Embryonic facial prominence (tissue), 1 donor: Measurements from ENCODE around the gene TMCC3.
"Not testable (repeated sequence)": the region's sequence is repeated elsewhere in the genome, so short reads cannot be mapped to it uniquely, and the experiment has no call there.

ENCODE experiments used
- DNase-seq: peaks from one replicate; pipeline ENCODE4 v3.0.0-alpha.2; 2016; ENCODE audit errors: extremely low spot score

TMCC3 gene

DNA sequence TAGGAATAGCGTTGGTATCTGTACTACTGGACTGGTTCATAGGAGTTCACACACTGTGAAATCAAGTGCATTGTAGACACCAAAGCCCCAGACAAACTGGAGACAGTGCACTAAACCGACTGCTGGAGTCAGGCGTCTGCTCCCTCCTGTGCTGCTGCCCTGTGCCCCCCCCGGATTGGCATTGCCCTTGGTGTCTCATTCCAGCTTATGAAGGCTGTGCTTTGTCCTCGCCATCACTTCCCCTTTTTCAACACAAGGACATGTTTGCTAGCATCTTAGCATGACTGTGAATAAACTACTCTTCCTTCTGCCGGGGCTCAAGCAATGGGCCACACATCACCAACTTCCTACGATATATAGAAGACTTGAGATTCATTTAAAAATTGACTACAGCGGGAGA lies 84.0 kb downstream of the TMCC3 start:
- DNase-seq, result no peak

DNA sequence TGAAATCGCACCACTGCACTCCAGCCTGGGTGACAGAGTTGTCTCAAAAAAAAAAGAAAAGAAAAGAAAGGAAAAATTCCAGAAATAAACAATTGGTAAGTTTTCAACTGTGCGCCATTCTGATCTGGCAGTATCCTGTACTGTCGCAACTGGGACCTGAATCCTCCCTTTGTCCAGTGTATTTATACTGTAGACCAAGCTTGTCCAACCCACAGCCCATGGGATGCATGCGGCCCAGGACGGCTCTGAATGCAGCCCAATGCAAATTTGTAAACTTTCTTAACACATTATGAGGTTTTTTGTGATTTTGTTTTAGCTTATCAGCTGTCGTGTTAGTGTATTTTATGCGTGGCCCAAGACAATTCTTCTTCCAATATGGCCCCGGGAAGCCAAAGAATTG lies 84.7 kb downstream of the TMCC3 start:
- no peak for DNase-seq

- DNase-seq, result no peak
Measured at GRCh38 chr12:94563286-94563685, 87.1 kb downstream of the TMCC3 start.

GRCh38 chr12:94561943-94562411 lies 88.4 kb downstream of the TMCC3 start:
- DNase-seq, result no peak

- no peak for DNase-seq
Measured at GRCh38 chr12:94560431-94561221, 89.7 kb downstream of the TMCC3 start.

DNA sequence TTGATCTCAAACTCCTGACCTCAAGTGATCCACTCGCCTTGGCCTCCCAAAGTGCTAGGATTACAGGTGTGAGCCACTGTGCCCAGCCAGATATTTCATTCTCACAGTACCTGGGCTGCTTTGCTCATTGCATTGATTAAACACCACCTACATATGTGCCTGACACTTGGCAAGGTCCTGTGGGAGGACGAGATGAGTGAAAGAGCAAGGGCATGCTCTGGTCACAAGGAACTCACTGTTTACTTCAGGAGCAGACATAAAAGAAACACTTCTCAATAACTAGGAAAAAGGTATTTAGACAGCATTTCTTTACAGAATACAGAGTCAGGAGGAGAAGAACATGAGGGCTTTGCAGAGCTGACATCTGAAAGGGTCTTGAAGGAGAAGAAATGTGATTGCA lies 91.7 kb downstream of the TMCC3 start:
- no peak for DNase-seq

DNA sequence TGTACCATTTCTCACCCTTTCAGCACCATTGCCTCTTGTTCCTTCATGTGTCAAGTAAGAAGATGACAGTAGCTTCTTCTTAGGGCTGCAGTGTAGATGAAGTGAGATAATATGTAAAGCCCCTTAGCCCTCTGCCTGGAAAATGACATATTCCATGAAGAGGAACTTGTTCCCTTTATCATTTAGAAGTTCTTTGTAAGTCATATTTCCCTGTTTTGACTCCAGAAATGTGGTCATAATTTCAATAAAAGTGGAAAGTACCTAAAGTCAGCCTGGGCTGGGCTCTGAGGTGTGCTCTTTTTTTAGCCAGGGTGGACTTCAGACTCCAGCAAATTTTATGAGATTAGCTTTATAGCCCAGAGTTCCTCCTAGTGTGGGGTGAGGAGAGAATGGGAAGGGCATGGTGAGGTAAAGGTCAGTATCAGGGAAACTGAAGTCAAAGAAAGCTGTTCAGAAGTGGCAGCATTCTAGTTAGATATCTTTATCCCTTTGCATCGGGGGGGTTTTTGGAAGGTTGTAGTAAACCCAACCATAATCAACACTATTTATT lies 92.5 kb downstream of the TMCC3 start:
- no peak for DNase-seq

DNA sequence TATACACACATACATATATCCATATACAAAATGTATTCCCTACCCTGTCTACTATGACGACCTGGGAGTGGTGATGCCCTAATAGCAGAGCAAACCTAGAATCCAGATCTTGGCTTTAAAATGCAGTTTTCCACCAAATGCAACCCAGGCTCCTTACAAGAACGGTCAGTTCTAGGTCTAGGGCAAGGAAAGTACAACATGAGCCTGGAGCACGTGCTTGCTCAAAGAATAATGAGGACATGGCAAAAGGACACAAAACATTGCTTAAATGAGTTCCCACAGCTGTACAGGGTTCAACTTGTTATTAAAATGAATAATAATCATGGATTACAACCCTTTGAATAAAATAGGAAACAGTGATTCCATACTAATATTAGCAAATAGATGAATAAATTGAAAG lies 94.7 kb downstream of the TMCC3 start:
- no peak for DNase-seq

GRCh38 chr12:94553875-94554274 lies 96.5 kb downstream of the TMCC3 start:
- DNase-seq, result no peak

DNA sequence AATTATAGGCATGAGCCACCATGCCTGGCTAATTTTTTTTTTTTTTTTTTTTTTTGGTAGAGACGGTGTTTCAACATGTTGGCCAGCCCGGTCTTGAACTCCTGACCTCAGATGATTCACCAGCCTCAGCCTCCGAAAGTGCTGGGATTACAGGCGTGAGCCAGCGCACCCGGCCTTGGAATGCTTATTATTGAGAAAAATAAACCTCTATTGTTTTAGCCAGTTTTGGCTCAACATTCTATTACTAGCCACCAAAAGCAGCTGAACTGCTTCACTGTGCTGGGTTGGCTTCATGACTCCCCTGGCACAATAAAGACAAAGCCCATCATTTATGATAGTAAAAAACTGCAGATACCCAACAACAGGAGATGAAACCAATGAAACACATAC lies 97.2 kb downstream of the TMCC3 start:
- DNase-seq, result no peak

DNA sequence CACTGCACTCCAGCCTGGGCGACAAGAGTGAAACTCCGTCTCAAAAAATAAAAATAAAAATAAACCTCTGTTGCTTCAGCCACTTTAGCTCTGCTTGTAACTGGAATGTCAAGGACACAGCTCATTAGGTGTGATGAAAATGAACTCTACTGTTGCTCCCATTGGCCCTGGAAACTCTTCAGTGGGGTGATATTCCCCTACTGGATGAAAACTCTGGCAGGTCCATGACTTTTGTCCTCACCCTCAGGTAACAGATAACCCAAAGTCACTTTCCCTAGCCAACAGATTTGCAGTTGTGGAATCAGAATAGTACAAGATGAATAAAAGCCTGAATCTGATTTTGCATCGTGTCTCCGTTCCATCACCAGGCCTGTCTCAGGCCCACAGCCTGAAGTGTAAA lies 98.5 kb downstream of the TMCC3 start:
- DNase-seq, result no peak

DNA sequence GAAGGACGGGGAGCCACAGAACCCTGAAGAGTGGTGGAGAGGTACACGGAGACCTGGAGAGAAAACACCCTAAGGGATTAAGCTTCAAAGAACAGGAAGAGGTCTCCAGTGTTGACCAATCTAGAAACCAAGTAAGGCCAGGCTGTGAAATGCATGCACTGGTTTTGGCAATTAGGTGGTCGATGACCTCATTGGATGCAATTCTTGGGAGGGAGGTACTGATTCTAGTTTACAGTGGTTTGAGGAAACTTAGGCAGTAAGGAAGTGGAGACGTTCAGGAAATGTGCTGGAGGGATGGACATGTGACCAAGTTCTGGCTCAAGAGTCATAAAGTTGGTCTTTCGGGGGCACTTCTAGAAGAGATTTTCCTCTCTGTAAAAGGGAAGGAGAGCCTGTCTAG lies 99.4 kb downstream of the TMCC3 start:
- DNase-seq, result no peak

GRCh38 chr12:94548833-94549232 lies 101.5 kb downstream of the TMCC3 start:
- not testable (repeated sequence) for DNase-seq

- DNase-seq, result no peak
Measured at GRCh38 chr12:94545935-94546771, 104.2 kb downstream of the TMCC3 start.

GRCh38 chr12:94544355-94544754 lies 106.0 kb downstream of the TMCC3 start:
- no peak for DNase-seq

DNA sequence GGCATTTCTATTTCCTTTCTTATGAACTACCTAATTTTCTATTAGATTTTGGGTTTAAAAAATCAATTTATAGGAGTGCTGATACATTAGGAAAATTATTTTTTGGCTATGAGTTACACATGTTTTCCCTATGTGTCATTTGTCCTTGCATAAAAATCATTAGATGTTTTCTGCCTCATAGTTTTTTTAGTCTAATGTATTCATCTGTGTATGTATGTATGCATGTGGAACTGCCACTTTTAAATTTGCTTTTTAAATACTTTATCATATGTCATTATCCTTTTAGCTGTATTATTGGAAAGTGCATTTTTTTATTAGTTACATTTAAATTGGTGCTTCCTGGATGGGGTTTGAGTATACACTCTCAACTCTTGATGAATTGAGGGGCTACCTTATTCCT lies 112.0 kb downstream of the TMCC3 start:
- DNase-seq, result no peak

DNA sequence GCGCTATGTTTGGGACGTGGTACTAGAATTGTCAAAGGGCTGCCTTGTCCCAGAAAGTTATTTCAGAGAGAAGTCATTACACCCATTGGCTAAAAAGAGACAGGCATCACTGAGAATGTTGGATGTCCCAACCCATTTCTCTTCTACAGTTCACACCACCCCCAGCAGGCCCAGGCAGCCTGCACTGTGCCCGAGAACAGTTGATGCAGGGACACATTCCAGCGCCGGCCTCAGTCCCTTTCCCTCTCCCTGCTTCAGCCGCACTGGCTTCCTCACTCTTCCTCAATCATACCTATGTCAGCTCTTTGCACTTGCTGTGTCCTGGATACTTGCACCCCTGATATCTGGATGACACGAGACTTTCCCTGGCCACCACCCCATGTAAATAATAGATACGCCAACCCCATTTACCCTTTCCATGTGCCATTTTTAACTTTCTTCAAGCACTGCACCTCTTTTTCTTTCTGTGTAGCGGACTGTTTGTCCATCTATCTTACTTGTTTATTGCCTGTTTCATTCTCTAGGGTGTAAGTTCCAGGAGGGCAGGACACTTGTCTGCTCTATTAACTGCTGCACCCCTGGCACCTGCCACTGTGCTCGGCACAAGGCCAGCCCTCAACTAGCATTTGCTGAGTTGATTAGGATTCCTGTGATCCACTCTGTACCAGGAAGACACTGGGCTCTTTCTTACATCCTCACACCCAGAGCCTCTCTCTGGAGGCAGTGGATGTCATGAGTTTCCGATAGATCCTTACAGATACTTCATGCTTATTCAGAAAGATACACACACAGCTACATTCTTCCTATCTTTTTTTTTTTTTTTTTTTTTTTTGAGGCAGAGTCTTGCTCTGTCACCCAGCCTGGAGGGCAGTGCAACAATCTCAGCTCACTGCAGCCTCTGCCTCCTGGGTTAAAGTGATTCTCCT lies 114.1 kb downstream of the TMCC3 start:
- no peak for DNase-seq

DNA sequence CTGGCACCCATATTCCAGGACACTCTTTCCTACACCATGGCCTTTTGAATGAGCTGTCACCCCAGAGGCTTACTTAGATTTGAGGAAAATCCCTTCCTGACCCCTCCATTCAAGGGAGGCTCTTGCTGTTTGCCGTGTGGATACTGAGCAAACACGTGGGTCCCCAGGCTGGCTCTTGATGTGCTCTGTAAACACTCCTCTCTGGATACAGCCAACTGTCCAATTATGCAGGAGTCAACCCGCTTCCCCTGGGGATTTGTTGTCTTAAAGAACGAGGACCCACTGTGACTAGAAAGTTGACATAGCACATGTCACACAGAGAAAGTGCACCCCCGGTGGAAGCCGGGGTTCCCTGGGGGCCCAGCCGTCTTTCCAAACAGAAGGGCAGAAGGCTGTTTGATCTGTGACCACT lies 114.8 kb downstream of the TMCC3 start:
- no peak for DNase-seq

GRCh38 chr12:94534774-94535509 lies 115.4 kb downstream of the TMCC3 start:
- no peak for DNase-seq

GRCh38 chr12:94534278-94534677 lies 116.1 kb downstream of the TMCC3 start:
- no peak for DNase-seq
